Ectodermal cell (in vitro differentiated cells): ENCODE data around the gene OBSCN.

Experiments
- H3K27ac ChIP-seq: 2 replicates; pipeline ENCODE4 v1.7.0; 2013; ENCODE audit warnings: mild to moderate bottlenecking, low read depth, low read length; ENCODE audit not compliant: insufficient read depth, poor library complexity, severe bottlenecking
- H3K27me3 ChIP-seq: 2 replicates; pipeline ENCODE4 v1.7.0; 2013; ENCODE audit warnings: mild to moderate bottlenecking, low read length; ENCODE audit not compliant: insufficient read depth, control insufficient read depth, poor library complexity, severe bottlenecking
- H3K36me3 ChIP-seq: one replicate; pipeline ENCODE4 v1.7.0; 2013; ENCODE audit warnings: low read length; ENCODE audit not compliant: control insufficient read depth, insufficient read depth
- H3K4me1 ChIP-seq: one replicate; pipeline ENCODE4 v1.7.0; 2013; ENCODE audit warnings: low read length; ENCODE audit not compliant: control insufficient read depth, insufficient read depth
- H3K4me3 ChIP-seq: 2 replicates; pipeline ENCODE4 v1.7.0; 2013; ENCODE audit warnings: low read depth, low read length, control low read depth; ENCODE audit not compliant: insufficient read depth
- H3K9me3 ChIP-seq: 2 replicates; pipeline ENCODE4 v1.7.0; 2013; ENCODE audit warnings: mild to moderate bottlenecking, low read length, moderate library complexity; ENCODE audit not compliant: control insufficient read depth
- WGBS, 2 experiments: methylation state at CpG; one replicate each; pipeline ENCODE4 v1.1.7; 2013; ENCODE audit warnings: missing lambda C conversion rate in 2 of 2; 5-methylcytosine and 5-hydroxymethylcytosine counted together

The OBSCN gene

GRCh38 chr1:228315484-228315944 is 107.7 kb downstream of the OBSCN start:
- 94 to 96% methylated on average over 17 of the region's 17 CpGs for WGBS, 2 experiments
- no peak overlapping the region for H3K27ac ChIP-seq
- H3K4me1 ChIP-seq: no peaks in the 10 kb centered on the region
- H3K27me3 ChIP-seq: no peaks in the 10 kb centered on the region
- no peaks in the 10 kb centered on the region for H3K9me3 ChIP-seq
- peaks cover 23% of the 10 kb centered on the region for H3K36me3 ChIP-seq
- H3K4me3 ChIP-seq: no peak overlapping the region

DNA sequence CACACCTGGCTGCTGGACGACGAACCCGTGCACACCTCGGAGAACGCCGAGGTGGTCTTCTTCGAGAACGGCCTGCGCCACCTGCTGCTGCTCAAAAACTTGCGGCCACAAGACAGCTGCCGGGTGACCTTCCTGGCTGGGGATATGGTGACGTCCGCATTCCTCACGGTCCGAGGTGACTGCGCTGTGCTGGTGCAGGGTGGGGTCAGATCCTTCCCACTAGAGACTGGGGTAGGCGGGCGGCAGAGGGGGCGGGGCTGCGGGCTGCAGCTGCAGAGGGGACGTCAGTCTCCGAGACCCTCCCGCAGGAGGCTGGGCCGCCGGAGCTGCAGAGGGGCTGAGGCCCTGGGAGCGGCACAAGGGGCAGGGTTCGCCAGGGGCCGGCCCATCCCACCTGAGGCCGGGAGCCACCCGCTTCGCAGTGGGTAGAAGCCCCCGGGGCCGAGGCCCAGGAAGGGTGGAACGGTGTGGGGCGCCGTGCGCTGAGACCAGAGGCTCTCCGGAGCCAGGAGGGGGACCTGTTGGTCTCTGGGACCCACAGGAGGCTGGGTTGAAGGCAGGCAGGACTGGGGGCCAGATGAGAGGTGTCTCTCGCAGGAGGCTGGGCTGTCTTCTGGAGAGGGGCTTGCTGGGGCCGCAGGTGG is 108.2 kb downstream of the OBSCN start:
- Histone ChIP-seq H3K9me3 (no peaks in the 10 kb centered on the region), H3K27ac (no peak overlapping the region), H3K4me3 (no peak overlapping the region), H3K4me1 (no peaks in the 10 kb centered on the region), H3K36me3 (peaks cover 29% of the 10 kb centered on the region), H3K27me3 (no peaks in the 10 kb centered on the region)
- WGBS, 2 experiments: 94% methylated on average over 40 of the region's 40 CpGs

GRCh38 chr1:228316589-228317387 is 108.9 kb downstream of the OBSCN start:
- Histone ChIP-seq H3K27me3 (no peaks in the 10 kb centered on the region), H3K4me3 (no peak overlapping the region), H3K27ac (no peak overlapping the region), H3K36me3 (peaks cover 35% of the 10 kb centered on the region), H3K9me3 (no peaks in the 10 kb centered on the region), H3K4me1 (no peaks in the 10 kb centered on the region)
- 95 to 96% methylated on average over 47 of the region's 47 CpGs for WGBS, 2 experiments

- WGBS, 2 experiments: 93% methylated on average over 14 of the region's 14 CpGs
- H3K4me3 ChIP-seq: no peak overlapping the region
- H3K36me3 ChIP-seq: peaks cover 37% of the 10 kb centered on the region
- no peaks in the 10 kb centered on the region for H3K4me1 ChIP-seq
- no peaks in the 10 kb centered on the region for H3K9me3 ChIP-seq
- H3K27me3 ChIP-seq: no peaks in the 10 kb centered on the region
- no peak overlapping the region for H3K27ac ChIP-seq
These were observed 109.6 kb downstream of the OBSCN start for GRCh38 chr1:228317411-228317828.

- no peaks in the 10 kb centered on the region for H3K4me1 ChIP-seq
- H3K36me3 ChIP-seq: peaks cover 40% of the 10 kb centered on the region
- H3K27me3 ChIP-seq: no peaks in the 10 kb centered on the region
- WGBS, 2 experiments: 96% methylated on average over 16 of the region's 16 CpGs
- no peak overlapping the region for H3K4me3 ChIP-seq
- H3K27ac ChIP-seq: no peak overlapping the region
- no peaks in the 10 kb centered on the region for H3K9me3 ChIP-seq
These were observed 110.3 kb downstream of the OBSCN start for GRCh38 chr1:228317891-228318810.

DNA sequence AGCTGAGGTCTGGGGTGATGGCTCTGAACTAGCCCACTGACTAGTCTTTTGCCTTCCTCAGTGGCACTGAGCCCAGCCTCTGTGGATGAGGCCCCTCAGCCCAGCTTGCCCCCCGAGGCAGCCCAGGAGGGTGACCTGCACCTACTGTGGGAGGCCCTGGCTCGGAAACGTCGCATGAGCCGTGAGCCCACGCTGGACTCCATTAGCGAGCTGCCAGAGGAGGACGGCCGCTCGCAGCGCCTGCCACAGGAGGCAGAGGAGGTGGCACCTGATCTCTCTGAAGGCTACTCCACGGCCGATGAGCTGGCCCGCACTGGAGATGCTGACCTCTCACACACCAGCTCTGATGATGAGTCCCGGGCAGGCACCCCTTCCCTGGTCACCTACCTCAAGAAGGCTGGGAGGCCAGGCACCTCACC is 111.0 kb downstream of the OBSCN start:
- H3K27me3 ChIP-seq: no peaks in the 10 kb centered on the region
- H3K4me3 ChIP-seq: no peak overlapping the region
- H3K4me1 ChIP-seq: no peaks in the 10 kb centered on the region
- no peaks in the 10 kb centered on the region for H3K9me3 ChIP-seq
- peaks cover 46% of the 10 kb centered on the region for H3K36me3 ChIP-seq
- 96 to 97% methylated on average over 15 of the region's 15 CpGs for WGBS, 2 experiments
- no peak overlapping the region for H3K27ac ChIP-seq

- 90% methylated on average over 4 of the region's 4 CpGs for WGBS, 2 experiments
- H3K27ac ChIP-seq: no peak overlapping the region
These were observed 111.7 kb downstream of the OBSCN start for GRCh38 chr1:228319352-228320088.

GRCh38 chr1:228320394-228320793 is 112.5 kb downstream of the OBSCN start:
- Histone ChIP-seq H3K36me3 (peaks cover 57% of the 10 kb centered on the region), H3K27ac (no peak overlapping the region), H3K4me3 (no peak overlapping the region), H3K9me3 (no peaks in the 10 kb centered on the region), H3K4me1 (no peaks in the 10 kb centered on the region), H3K27me3 (no peaks in the 10 kb centered on the region)
- WGBS, 2 experiments: 91% methylated on average over 3 of the region's 3 CpGs

More at GRCh38 chr1:228319352-228320088, 111.7 kb downstream of the OBSCN start:
- H3K27me3 ChIP-seq: no peaks in the 10 kb centered on the region
- no peak overlapping the region for H3K4me3 ChIP-seq
- H3K36me3 ChIP-seq: peaks cover 53% of the 10 kb centered on the region
- no peaks in the 10 kb centered on the region for H3K9me3 ChIP-seq
- no peaks in the 10 kb centered on the region for H3K4me1 ChIP-seq

GRCh38 chr1:228321435-228321834 is 113.6 kb downstream of the OBSCN start:
- no peak overlapping the region for H3K4me3 ChIP-seq
- H3K27ac ChIP-seq: no peak overlapping the region
- peaks cover 63% of the 10 kb centered on the region for H3K36me3 ChIP-seq
- no peaks in the 10 kb centered on the region for H3K9me3 ChIP-seq
- H3K27me3 ChIP-seq: no peaks in the 10 kb centered on the region
- no peaks in the 10 kb centered on the region for H3K4me1 ChIP-seq
- 93 to 97% methylated on average over 11 of the region's 11 CpGs for WGBS, 2 experiments
